IMR-90 (cell line): Measurements from ENCODE around the gene AXIN1. TPM values are rescaled to one million over a fixed set of nuclear protein-coding genes. Genes with fewer than 3 reads are reported as not detected.

Source experiments
- ATAC-seq: fragments of 200-7000 bp; cut with Tn5 transposase; 2 replicates; pipeline ENCODE4 v1.9.1; 2020; ENCODE audit warnings: low read depth, mild to moderate bottlenecking, moderate library complexity
- BruUV-seq: library from RNA; stranded (reverse); fragments of 400-500 nt; replicated peaks from 2 replicates; lab custom pipeline; 2021; lab: Mats Ljungman, UMichigan
- CTCF ChIA-PET: fragments of 300-600 bp; formaldehyde crosslinking; extraction: SDS; loops from one replicate; lab custom pipeline; 2021; ENCODE audit warnings: antibody characterized with exemption; lab: Yijun Ruan, JAX
- POLR2A ChIA-PET: fragments of 300-600 bp; sonication (Branson Sonifier 250); formaldehyde crosslinking; loops from one replicate; lab custom pipeline; 2022; ENCODE audit warnings: antibody characterized with exemption; ENCODE audit not compliant: unreplicated experiment; lab: Charles Lee
- DNase-seq: peaks from one replicate; pipeline ENCODE4 v3.0.0; 2013
- H2AFZ ChIP-seq: replicated peaks from 2 replicates; pipeline ENCODE3; 2013; ENCODE audit warnings: low read length, mild to moderate bottlenecking; ENCODE audit not compliant: poor library complexity
- H2AK5ac ChIP-seq: 2 replicates; pipeline ENCODE4 v1.6.1; 2013; ENCODE audit warnings: low read depth, low read length, inconsistent platforms
- H2AK9ac ChIP-seq: replicated peaks from 2 replicates; pipeline ENCODE3; 2013; ENCODE audit warnings: mild to moderate bottlenecking, low read depth, low read length, moderate library complexity; ENCODE audit not compliant: poor library complexity
- H2BK120ac ChIP-seq: 2 replicates; pipeline ENCODE4 v1.6.1; 2013; ENCODE audit warnings: low read depth, low read length, inconsistent platforms
- H2BK15ac ChIP-seq: 3 replicates; pipeline ENCODE4 v1.6.1; 2013; ENCODE audit warnings: low read depth, low read length, inconsistent platforms
- H2BK20ac ChIP-seq: 2 replicates; pipeline ENCODE4 v1.6.1; 2013; ENCODE audit warnings: low read depth, mild to moderate bottlenecking, inconsistent platforms, low read length, moderate library complexity
- H2BK5ac ChIP-seq: 2 replicates; pipeline ENCODE4 v1.6.1; 2013; ENCODE audit warnings: mild to moderate bottlenecking, low read depth, low read length, inconsistent platforms; ENCODE audit not compliant: poor library complexity, severe bottlenecking
- H3K14ac ChIP-seq: replicated peaks from 2 replicates; pipeline ENCODE4 v1.6.1; 2013; ENCODE audit warnings: low read depth, low read length, inconsistent platforms
- H3K18ac ChIP-seq: 2 replicates; pipeline ENCODE4 v1.6.1; 2013; ENCODE audit warnings: low read depth, low read length, control low read depth
- H3K23ac ChIP-seq: 2 replicates; pipeline ENCODE4 v1.6.1; 2013; ENCODE audit warnings: low read depth, low read length, inconsistent platforms
- H3K27ac ChIP-seq: 2 replicates; pipeline ENCODE4 v1.5.1; 2013; ENCODE audit warnings: mild to moderate bottlenecking, control low read depth, low read length; ENCODE audit not compliant: insufficient read depth
- H3K27me3 ChIP-seq: 2 replicates; pipeline ENCODE4 v1.6.1; 2013; ENCODE audit warnings: low read length; ENCODE audit not compliant: control insufficient read depth, insufficient read depth
- H3K36me3 ChIP-seq: 2 replicates; pipeline ENCODE4 v1.6.1; 2013; ENCODE audit warnings: low read length, mixed read lengths; ENCODE audit not compliant: control insufficient read depth, insufficient read depth
- H3K4ac ChIP-seq: 2 replicates; pipeline ENCODE4 v1.6.1; 2013; ENCODE audit warnings: low read depth, low read length, inconsistent platforms
- H3K4me1 ChIP-seq: 2 replicates; pipeline ENCODE4 v1.6.1; 2013; ENCODE audit warnings: low read length, mixed read lengths; ENCODE audit not compliant: control insufficient read depth, insufficient read depth
- H3K4me2 ChIP-seq: 2 replicates; pipeline ENCODE4 v1.6.1; 2013; ENCODE audit warnings: low read depth, mild to moderate bottlenecking, control low read depth, low read length, moderate library complexity
- H3K4me3 ChIP-seq: 2 replicates; pipeline ENCODE4 v1.5.1; 2013; ENCODE audit warnings: low read depth, mild to moderate bottlenecking, control low read depth, low read length, moderate library complexity; ENCODE audit not compliant: insufficient read depth
- H3K56ac ChIP-seq: 2 replicates; pipeline ENCODE4 v1.6.1; 2013; ENCODE audit warnings: low read length, inconsistent platforms; ENCODE audit not compliant: insufficient read depth; ENCODE audit errors: extremely low read depth
- H3K79me1 ChIP-seq, 2 experiments: 2 replicates each; pipeline ENCODE4 v1.6.1; 2013; ENCODE audit warnings: low read length in 2 of 2, inconsistent platforms in 1 of 2, low read depth in 1 of 2
- H3K9ac ChIP-seq: 2 replicates; pipeline ENCODE4 v1.6.1; 2013; ENCODE audit warnings: low read depth, low read length, control low read depth
- H3K9me1 ChIP-seq: 2 replicates; pipeline ENCODE4 v1.6.1; 2013; ENCODE audit warnings: low read length, inconsistent platforms; ENCODE audit not compliant: insufficient read depth
- H3K9me3 ChIP-seq: 2 replicates; pipeline ENCODE4 v1.6.1; 2013; ENCODE audit warnings: low read length; ENCODE audit not compliant: control insufficient read depth, insufficient read depth
- H4K20me1 ChIP-seq: 2 replicates; pipeline ENCODE4 v1.6.1; 2013; ENCODE audit warnings: low read length, inconsistent platforms; ENCODE audit not compliant: insufficient read depth
- H4K5ac ChIP-seq: 2 replicates; pipeline ENCODE4 v1.6.1; 2013; ENCODE audit warnings: mild to moderate bottlenecking, low read depth, low read length, control low read depth
- H4K8ac ChIP-seq, 2 experiments: 2 replicates each; pipeline ENCODE4 v1.6.1; 2013; ENCODE audit warnings: low read depth in 2 of 2, low read length in 2 of 2, control low read depth in 1 of 2, inconsistent platforms in 1 of 2
- H4K91ac ChIP-seq: 2 replicates; pipeline ENCODE4 v1.6.1; 2013; ENCODE audit warnings: low read depth, low read length, inconsistent platforms; ENCODE audit not compliant: insufficient read depth
- BHLHE40 ChIP-seq: fragments of 150-350 bp; IDR thresholded peaks from 2 replicates; pipeline ENCODE4 v1.6.1; 2016; ENCODE audit warnings: mild to moderate bottlenecking, low read depth, low read length
- CHD1 ChIP-seq: IDR thresholded peaks from 2 replicates; pipeline ENCODE4 v1.6.1; 2012; ENCODE audit warnings: low read depth, low read length, improper control_type of control experiment
- FOS ChIP-seq: fragments of 150-350 bp; IDR thresholded peaks from 2 replicates; pipeline ENCODE4 v1.6.1; 2016; ENCODE audit warnings: low read depth, low read length
- MAZ ChIP-seq: IDR thresholded peaks from 2 replicates; pipeline ENCODE4 v1.6.1; 2012; ENCODE audit warnings: low read depth, mild to moderate bottlenecking, low read length, improper control_type of control experiment, moderate library complexity, borderline replicate concordance
- RCOR1 ChIP-seq: IDR thresholded peaks from 2 replicates; pipeline ENCODE4 v1.6.1; 2012; ENCODE audit warnings: mild to moderate bottlenecking, low read length, improper control_type of control experiment; ENCODE audit not compliant: insufficient replicate concordance
- WGBS, 2 experiments: methylation state at CpG; one replicate each; pipeline versions ENCODE4 v1.1.5 to v1.1.7; 2013; ENCODE audit warnings: missing lambda C conversion rate in 2 of 2; ENCODE audit not compliant: insufficient read length in 1 of 2; ENCODE audit errors: extremely low coverage in 2 of 2; 5-methylcytosine and 5-hydroxymethylcytosine counted together
- dilution Hi-C: fragments of 300-500 bp; cut with HindIII; formaldehyde crosslinking; loops from one replicate; pipeline ENCODE4 v1.14.3; 2018; ENCODE audit warnings: low sequenced_read_pairs; ENCODE audit not compliant: unreplicated experiment
- in situ Hi-C: fragments of 300-500 bp; cut with MboI; formaldehyde crosslinking; loops from 3 replicates; pipeline ENCODE4 v1.14.3; 2019; ENCODE audit warnings: low sequenced_read_pairs, inconsistent platforms, mixed read lengths
- intact Hi-C: fragments of 100-400 bp; cut with micrococcal nuclease; formaldehyde crosslinking; loops from 2 replicates; pipeline ENCODE4 v1.10.0; 2022
- polyA plus RNA-seq, 3 experiments: library from polyadenylated mRNA; depleted of rRNA; stranded (reverse); fragments of >200 nt; gene quantifications; 2 replicates each; pipeline ENCODE4 v1.2.3, GENCODE V29; 2012; ENCODE audit warnings: low replicate concordance in 1 of 3
- total RNA-seq: library from RNA; depleted of rRNA; stranded (reverse); fragments of >200 nt; gene quantifications from 2 replicates; pipeline ENCODE4 v1.2.3, GENCODE V29; 2012
- TF ChIP-seq, protein P1 (sequence below): conservative IDR thresholded peaks from 2 replicates; pipeline ENCODE4 v1.5.1; 2012; ENCODE audit warnings: mild to moderate bottlenecking, low read depth, low read length, improper control_type of control experiment
- TF ChIP-seq, protein P2 (sequence below): fragments of 150-350 bp; IDR thresholded peaks from 2 replicates; pipeline ENCODE4 v1.6.1; 2017; ENCODE audit warnings: mild to moderate bottlenecking, antibody characterized with exemption, low read length, low read depth

Gene AXIN1
- total and polyA plus RNA-seq, 2 of the 4 experiments (the other 2 are of a cell fraction) = 10.9 to 14.2 TPM

DNA sequence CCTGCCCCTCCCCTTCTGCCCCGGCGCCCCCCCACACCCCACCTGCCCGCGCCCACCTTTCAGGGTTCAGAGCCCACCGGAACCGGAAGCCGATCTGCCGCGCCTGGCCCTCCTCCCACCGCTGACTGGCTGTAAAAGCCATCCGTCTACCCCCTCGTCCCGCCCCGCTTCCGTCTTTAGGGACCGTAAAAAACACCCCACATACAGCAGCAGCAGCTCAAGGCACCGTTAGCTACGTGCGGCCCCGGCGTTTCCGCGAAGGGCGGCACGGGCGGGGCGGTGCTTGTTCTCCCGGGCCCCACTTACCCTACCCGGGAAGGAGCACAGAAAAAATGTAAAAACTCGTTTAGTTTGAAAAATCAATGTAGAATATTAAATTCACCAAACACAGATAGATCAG is 17.9 kb upstream of the AXIN1 start, which contains the start of gene MRPL28:
MRPL28 (minus strand) TSS at position 96 of the 400 bp plus-strand sequence. CDS start 320 bp downstream, outside the sequence.
- Histone ChIP-seq H3K36me3 (peaks cover 70% of the 10 kb centered on the region), H3K4me1 (peaks cover 7% of the 10 kb centered on the region; the same call in 1 of the 2 replicates), H4K91ac (peak within 1 kb of the TSS; percentile 6; the same call in 1 of the 2 replicates), H3K56ac (no peak within 1 kb of the TSS), H3K14ac (no peak within 1 kb of the TSS), H3K4ac (peak within 1 kb of the TSS; percentile 10; the same call in 1 of the 2 replicates), H3K4me3 (peak within 1 kb of the TSS; percentile 20; the same call in 1 of the 2 replicates), H3K4me2 (peak within 1 kb of the TSS; percentile 70), H3K23ac (0 out of 2 replicates have a peak within 1 kb of the TSS, but pooled peaks have one; percentile 80), H3K9me1 (no peaks in the 10 kb centered on the region), H4K5ac (no peak within 1 kb of the TSS), H2BK120ac (no peak within 1 kb of the TSS), H3K18ac (no peak within 1 kb of the TSS), H3K9me3 (no peaks in the 10 kb centered on the region), H3K27ac (peak within 1 kb of the TSS; percentile 31; the same call in 1 of the 2 replicates), H3K79me1 (peaks cover 4 to 11% of the 10 kb centered on the region in 2 experiments; a peak in 2 of 4 replicates), H3K9ac (0 out of 2 replicates have a peak within 1 kb of the TSS, but pooled peaks have one; percentile 16), H2BK5ac (peak within 1 kb of the TSS; percentile 19), H2AK9ac (peak within 1 kb of the TSS; percentile 42), H3K27me3 (no peaks in the 10 kb centered on the region), H2AFZ (peak within 1 kb of the TSS; percentile 65), H2BK15ac (no peak within 1 kb of the TSS), H2BK20ac (no peak within 1 kb of the TSS), H4K20me1 (no peaks in the 10 kb centered on the region), H2AK5ac (no peak within 1 kb of the TSS), H4K8ac (peak within 1 kb of the TSS in 1 of 2 experiments; percentile 60; a peak in 1 of 4 replicates)
- 0% methylated on average over 1 of the region's 30 CpGs; no CpG with 5 or more reads in 1 of the 2 experiments for WGBS, 2 experiments
- DNase-seq (peak; percentile 95), ATAC-seq (peak; percentile 98)
- POLR2A ChIA-PET = no interaction called here
- intact Hi-C loops (no loop called here), dilution Hi-C loops (no loop called here), in situ Hi-C loops (no loop called here)
- no TSS peak for BruUV-seq
- TF ChIP-seq, protein P1, sequence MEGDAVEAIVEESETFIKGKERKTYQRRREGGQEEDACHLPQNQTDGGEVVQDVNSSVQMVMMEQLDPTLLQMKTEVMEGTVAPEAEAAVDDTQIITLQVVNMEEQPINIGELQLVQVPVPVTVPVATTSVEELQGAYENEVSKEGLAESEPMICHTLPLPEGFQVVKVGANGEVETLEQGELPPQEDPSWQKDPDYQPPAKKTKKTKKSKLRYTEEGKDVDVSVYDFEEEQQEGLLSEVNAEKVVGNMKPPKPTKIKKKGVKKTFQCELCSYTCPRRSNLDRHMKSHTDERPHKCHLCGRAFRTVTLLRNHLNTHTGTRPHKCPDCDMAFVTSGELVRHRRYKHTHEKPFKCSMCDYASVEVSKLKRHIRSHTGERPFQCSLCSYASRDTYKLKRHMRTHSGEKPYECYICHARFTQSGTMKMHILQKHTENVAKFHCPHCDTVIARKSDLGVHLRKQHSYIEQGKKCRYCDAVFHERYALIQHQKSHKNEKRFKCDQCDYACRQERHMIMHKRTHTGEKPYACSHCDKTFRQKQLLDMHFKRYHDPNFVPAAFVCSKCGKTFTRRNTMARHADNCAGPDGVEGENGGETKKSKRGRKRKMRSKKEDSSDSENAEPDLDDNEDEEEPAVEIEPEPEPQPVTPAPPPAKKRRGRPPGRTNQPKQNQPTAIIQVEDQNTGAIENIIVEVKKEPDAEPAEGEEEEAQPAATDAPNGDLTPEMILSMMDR = no peak
- TF ChIP-seq BHLHE40 (peak; percentile 96), RCOR1 (no peak), MAZ (peak; percentile 73; the same call in 1 of the 2 replicates), FOS (peak; percentile 34; the same call in 1 of the 2 replicates), CHD1 (no peak)
- TF ChIP-seq, protein P2, sequence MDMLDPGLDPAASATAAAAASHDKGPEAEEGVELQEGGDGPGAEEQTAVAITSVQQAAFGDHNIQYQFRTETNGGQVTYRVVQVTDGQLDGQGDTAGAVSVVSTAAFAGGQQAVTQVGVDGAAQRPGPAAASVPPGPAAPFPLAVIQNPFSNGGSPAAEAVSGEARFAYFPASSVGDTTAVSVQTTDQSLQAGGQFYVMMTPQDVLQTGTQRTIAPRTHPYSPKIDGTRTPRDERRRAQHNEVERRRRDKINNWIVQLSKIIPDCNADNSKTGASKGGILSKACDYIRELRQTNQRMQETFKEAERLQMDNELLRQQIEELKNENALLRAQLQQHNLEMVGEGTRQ = peak; percentile 16; the same call in 1 of the 2 replicates
- CTCF ChIA-PET = interaction anchor here (1.2 kb wide), 1 partner anchor 8 kb away, joined by 4 read pairs; no protein-coding TSS in a partner anchor
